ENCODE results near the gene SSNA1.

Gene SSNA1

GRCh38 chr9:137190315-137190856, 1.9 kb downstream of the SSNA1 start:
- no peak overlapping the region for H3K4me3 ChIP-seq (replicated peaks in 1 of 2; ENCODE audit: low read depth in 2 of 2, low read length in 2 of 2)
- no peak for DNase-seq (ENCODE audit: low read depth in 2 of 2)
- TF ChIP-seq, protein P1, sequence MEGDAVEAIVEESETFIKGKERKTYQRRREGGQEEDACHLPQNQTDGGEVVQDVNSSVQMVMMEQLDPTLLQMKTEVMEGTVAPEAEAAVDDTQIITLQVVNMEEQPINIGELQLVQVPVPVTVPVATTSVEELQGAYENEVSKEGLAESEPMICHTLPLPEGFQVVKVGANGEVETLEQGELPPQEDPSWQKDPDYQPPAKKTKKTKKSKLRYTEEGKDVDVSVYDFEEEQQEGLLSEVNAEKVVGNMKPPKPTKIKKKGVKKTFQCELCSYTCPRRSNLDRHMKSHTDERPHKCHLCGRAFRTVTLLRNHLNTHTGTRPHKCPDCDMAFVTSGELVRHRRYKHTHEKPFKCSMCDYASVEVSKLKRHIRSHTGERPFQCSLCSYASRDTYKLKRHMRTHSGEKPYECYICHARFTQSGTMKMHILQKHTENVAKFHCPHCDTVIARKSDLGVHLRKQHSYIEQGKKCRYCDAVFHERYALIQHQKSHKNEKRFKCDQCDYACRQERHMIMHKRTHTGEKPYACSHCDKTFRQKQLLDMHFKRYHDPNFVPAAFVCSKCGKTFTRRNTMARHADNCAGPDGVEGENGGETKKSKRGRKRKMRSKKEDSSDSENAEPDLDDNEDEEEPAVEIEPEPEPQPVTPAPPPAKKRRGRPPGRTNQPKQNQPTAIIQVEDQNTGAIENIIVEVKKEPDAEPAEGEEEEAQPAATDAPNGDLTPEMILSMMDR (IDR thresholded peaks at IDR 0.05; ENCODE audit: low read depth, low read length): no peak

GRCh38 chr9:137191245-137191644, 2.8 kb downstream of the SSNA1 start:
- H3K4me3 ChIP-seq (replicated peaks in 1 of 2; ENCODE audit: low read depth in 2 of 2, low read length in 2 of 2): no peak overlapping the region
- TF ChIP-seq, protein P1 (IDR thresholded peaks at IDR 0.05; ENCODE audit: low read depth, low read length): no peak
- DNase-seq (ENCODE audit: low read depth in 2 of 2): no peak

DNA sequence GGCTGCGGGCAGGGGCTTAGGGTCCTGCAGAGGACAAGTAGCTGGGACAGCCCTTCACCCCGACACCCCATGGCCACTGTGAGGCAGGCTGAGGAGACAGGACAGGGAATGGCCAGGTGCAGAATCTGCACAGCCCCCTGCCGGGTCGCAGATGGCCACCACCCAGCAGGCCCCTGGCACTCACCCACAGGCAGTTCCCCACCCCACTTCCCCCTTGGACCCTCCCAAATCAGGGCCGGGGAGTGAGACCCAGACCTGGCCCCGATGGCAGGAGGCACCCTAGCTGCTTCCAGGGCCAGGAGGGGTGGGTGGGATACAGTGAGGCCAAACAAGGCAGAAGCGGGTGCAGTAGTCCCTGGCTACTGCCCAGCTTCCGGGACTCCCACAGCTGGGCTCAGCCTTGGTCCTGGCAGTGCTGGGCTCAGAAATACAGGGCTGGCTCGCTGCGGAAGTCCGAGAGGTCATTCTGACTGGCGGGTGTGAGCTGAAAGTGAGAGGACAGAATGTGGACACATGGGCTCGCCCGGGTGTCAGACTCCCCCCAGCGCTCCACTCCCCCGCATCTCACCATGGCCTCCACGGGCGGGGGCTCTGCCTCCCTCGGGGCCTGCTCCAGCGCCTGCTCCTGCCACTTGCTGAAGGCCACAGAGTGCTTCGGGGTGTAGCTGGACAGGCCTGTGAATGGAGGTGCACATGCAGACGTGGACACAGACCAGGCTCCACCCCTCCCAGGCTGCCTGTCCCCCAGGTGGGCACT, 3.4 kb downstream of the SSNA1 start:
- no peak for DNase-seq (ENCODE audit: low read depth in 2 of 2)
- H3K4me3 ChIP-seq (replicated peaks in 1 of 2; ENCODE audit: low read depth in 2 of 2, low read length in 2 of 2): no peak overlapping the region
- TF ChIP-seq, protein P1 (IDR thresholded peaks at IDR 0.05; ENCODE audit: low read depth, low read length): no peak

DNA sequence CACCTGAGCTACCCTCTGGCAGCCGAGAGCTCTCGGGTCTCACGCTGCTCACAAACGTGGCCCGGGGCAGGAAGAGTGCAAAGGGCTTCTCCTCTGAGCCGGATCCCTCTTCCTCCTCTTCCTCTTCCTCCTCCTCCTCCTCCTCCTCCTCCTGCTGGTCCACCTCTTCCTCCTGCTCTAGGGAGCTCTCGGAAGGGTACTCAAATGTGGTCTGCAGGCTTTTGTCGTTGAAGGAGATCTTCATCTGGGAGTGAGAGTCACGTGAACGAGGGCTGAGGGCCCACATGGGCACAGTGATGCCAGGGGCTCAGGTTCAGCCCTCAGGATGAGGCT, 3.9 kb downstream of the SSNA1 start:
- no peak for DNase-seq (ENCODE audit: low read depth in 2 of 2)
- TF ChIP-seq, protein P1 (IDR thresholded peaks at IDR 0.05; ENCODE audit: low read depth, low read length): no peak
- H3K4me3 ChIP-seq (replicated peaks in 1 of 2; ENCODE audit: low read depth in 2 of 2, low read length in 2 of 2): no peak overlapping the region

DNA sequence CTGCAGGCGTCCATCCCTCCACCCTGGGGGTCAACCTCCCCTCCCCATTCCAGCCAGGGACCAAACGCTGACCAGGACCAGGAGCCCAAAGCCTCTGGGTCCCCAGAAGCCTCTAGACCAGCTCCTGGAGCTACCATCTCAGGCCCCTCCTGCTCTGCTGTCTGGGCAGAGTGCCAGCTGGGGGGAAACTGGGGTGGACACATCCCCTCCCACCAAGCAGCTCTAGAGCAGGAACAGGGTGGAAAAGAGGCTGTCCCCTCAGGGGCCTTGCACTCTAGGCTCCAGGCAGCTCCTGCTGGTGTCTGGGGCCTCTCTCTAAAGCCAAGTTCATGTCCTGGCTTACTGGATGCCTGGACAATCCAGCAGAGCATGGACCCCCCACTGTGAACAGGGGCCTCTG, 4.4 kb downstream of the SSNA1 start:
- TF ChIP-seq, protein P1 (IDR thresholded peaks at IDR 0.05; ENCODE audit: low read depth, low read length): no peak
- H3K4me3 ChIP-seq (replicated peaks in 1 of 2; ENCODE audit: low read depth in 2 of 2, low read length in 2 of 2): no peak overlapping the region
- no peak for DNase-seq (ENCODE audit: low read depth in 2 of 2)

DNA sequence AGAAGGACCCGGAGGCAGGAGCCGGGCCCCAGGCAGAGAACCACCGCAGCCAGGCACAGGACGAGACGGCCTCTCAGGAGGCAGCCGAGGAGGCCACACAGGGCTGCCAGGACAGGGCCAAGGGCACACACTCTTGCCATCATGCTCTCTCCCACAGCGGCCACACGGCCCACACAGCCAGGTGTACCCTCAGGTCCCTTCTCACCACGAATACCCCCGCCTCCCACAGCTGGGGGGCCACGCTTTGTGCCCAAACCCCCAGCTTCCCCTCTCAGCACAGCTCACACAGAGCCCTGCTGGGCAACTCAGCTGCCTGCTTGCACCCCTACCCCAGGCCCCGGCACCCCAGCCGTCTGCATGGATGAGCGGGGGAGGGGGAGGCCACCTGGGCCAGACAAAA, 5.3 kb downstream of the SSNA1 start:
- TF ChIP-seq, protein P1 (IDR thresholded peaks at IDR 0.05; ENCODE audit: low read depth, low read length): no peak
- no peak for DNase-seq (ENCODE audit: low read depth in 2 of 2)
- H3K4me3 ChIP-seq (replicated peaks in 1 of 2; ENCODE audit: low read depth in 2 of 2, low read length in 2 of 2): no peak overlapping the region

All from cardiac fibroblast (primary cell).